Activated naive CD4-positive, alpha-beta T cell (primary cell): ENCODE measurements around the gene CFI.
"Not testable (repeated sequence)": the region's sequence is repeated elsewhere in the genome, so short reads cannot be mapped to it uniquely, and the experiment has no call there.

Experiments used
- DNase-seq, 4 experiments: peaks; one replicate each; lab custom pipeline; 2025; lab: John Stamatoyannopoulos, UW

The CFI gene

GRCh38 chr4:109795059-109795458 is 6.7 kb downstream of the CFI start:
- no peak for DNase-seq

- no peak for DNase-seq
These were observed 14.0 kb downstream of the CFI start for GRCh38 chr4:109787807-109788206.

- no peak for DNase-seq
These were observed 15.0 kb downstream of the CFI start for GRCh38 chr4:109786846-109787245.

GRCh38 chr4:109782092-109782491 is 19.7 kb downstream of the CFI start:
- not testable (repeated sequence) for DNase-seq

GRCh38 chr4:109764789-109765402 is 36.9 kb downstream of the CFI start:
- DNase-seq, result no peak

GRCh38 chr4:109764376-109764775 is 37.4 kb downstream of the CFI start:
- no peak for DNase-seq

GRCh38 chr4:109760682-109761081 is 41.1 kb downstream of the CFI start:
- DNase-seq, result no peak

- no peak for DNase-seq
These were observed 46.1 kb downstream of the CFI start for GRCh38 chr4:109755656-109756055.

- no peak for DNase-seq
These were observed 47.5 kb downstream of the CFI start for GRCh38 chr4:109754093-109754857.

- DNase-seq, result no peak
These were observed 49.3 kb downstream of the CFI start for GRCh38 chr4:109752525-109752924.

- no peak for DNase-seq
These were observed 49.9 kb downstream of the CFI start for GRCh38 chr4:109751852-109752251.

- DNase-seq, result no peak
These were observed 51.1 kb downstream of the CFI start for GRCh38 chr4:109750652-109751244.

- no peak for DNase-seq
These were observed 52.3 kb downstream of the CFI start for GRCh38 chr4:109749388-109750082.

- DNase-seq, result no peak
These were observed 53.7 kb downstream of the CFI start for GRCh38 chr4:109748114-109748513.

GRCh38 chr4:109746728-109747127 is 55.1 kb downstream of the CFI start:
- DNase-seq, result no peak

- DNase-seq, result no peak
These were observed 56.0 kb downstream of the CFI start for GRCh38 chr4:109745830-109746229.

GRCh38 chr4:109739547-109739946 is 62.3 kb downstream of the CFI start:
- no peak for DNase-seq

- DNase-seq, result no peak
These were observed 63.5 kb downstream of the CFI start for GRCh38 chr4:109738104-109738872.

- no peak for DNase-seq
These were observed 66.0 kb downstream of the CFI start for GRCh38 chr4:109735566-109736365.

- no peak for DNase-seq
These were observed 68.1 kb downstream of the CFI start for GRCh38 chr4:109733728-109734127.
